OCI-LY3 (cell line): Measurements from ENCODE around the gene POP4.

ENCODE experiments used
- EZH2phosphoT487 ChIP-seq: fragments of 200-600 bp; shearing (Covaris generic); IDR thresholded peaks from 2 replicates; pipeline ENCODE4 v1.6.1; 2018; ENCODE audit warnings: antibody characterized with exemption, mixed run types, low read depth
- TF ChIP-seq, protein P1 (sequence below): fragments of 200-600, 300-600 bp; sonication (generic); IDR thresholded peaks from 2 replicates; pipeline ENCODE4 v1.5.1; 2014; ENCODE audit warnings: antibody characterized with exemption, low read length, low read depth

GRCh38 chr19:29625186-29625651 lies 19.1 kb downstream of the POP4 start:
- TF ChIP-seq, protein P1, sequence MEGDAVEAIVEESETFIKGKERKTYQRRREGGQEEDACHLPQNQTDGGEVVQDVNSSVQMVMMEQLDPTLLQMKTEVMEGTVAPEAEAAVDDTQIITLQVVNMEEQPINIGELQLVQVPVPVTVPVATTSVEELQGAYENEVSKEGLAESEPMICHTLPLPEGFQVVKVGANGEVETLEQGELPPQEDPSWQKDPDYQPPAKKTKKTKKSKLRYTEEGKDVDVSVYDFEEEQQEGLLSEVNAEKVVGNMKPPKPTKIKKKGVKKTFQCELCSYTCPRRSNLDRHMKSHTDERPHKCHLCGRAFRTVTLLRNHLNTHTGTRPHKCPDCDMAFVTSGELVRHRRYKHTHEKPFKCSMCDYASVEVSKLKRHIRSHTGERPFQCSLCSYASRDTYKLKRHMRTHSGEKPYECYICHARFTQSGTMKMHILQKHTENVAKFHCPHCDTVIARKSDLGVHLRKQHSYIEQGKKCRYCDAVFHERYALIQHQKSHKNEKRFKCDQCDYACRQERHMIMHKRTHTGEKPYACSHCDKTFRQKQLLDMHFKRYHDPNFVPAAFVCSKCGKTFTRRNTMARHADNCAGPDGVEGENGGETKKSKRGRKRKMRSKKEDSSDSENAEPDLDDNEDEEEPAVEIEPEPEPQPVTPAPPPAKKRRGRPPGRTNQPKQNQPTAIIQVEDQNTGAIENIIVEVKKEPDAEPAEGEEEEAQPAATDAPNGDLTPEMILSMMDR: no peak
- no peak for TF ChIP-seq EZH2phosphoT487
